Mammary microvascular endothelial cell (primary cell): Measurements from ENCODE around the gene PHF12. TPM values are rescaled to one million over a fixed set of nuclear protein-coding genes. Genes with fewer than 3 reads are reported as not detected.

Experiments
- total RNA-seq: library from RNA; depleted of rRNA; stranded (reverse); fragments of >200 nt; gene quantifications from 2 replicates; pipeline ENCODE4 v1.2.3, GENCODE V29; 2015

Gene PHF12
- total RNA-seq = 15.9 and 23.8 TPM in 2 replicates

DNA sequence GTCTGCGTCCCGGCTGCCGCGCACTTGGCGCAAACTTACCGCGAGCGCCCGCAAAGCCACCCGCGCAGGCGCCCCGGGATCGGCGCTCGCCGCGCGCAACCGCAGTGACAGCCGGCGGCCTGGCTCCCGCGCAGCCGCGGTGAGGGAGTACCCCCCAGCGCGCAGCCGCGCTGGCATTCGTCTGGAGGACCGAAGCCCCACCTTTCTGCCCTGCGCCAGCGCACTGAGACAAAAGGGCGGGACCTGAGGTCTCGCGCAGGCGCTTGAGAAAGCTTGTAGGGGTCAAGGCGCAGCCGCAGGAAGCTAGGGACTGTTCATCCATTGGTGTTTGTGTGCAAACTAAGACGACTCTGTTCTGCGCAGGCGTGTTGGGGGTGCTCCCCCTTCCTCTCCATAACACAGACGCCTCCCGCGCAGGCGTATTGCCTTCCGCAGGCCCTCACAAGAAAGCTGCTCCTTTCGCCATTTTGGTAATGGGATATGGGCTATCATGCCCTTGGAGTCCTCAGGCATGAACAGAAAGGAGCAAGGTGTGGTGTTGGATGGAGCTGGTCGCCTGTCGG, at the start of gene PHF12:
TSS of gene PHF12 (minus strand) at position 91 of the 563 bp plus-strand sequence. CDS start 558 bp downstream, outside the sequence.

DNA sequence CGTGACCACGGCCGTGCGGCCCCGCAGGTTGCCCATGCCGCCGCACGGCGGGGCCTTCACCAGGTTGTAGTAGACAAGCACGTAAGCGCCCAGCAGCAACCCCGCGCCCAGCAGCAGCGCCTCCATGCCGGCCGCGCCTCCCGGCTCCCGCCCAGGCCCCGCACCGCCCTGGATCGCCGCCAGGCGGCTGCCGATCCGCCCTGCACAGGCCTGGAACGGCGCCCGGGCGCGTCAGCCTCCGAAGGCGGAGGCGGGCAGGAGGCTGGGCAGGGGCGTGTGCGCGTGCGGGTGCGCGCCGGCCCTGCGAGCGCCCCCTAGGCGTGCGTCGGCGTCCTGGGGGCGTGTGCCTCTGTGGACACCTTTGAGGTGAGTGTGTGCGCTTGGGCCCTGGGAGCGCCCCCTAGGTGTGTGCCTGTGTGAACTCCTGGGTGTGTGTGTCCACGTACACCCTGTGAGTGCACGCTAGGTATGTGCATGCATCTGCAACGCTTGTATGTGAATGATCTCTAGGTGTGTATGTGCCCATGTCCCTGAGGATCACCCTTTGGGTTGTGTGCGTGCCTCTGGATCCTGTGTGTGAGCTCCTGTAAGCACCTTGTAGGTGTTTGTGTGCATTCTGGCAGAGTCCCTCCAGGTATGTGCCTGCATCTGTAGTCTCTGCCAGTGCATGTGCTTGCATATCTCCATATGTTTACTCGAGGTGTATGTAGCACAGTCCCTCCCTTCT, 48.3 kb downstream of the PHF12 start, which contains the start of gene DHRS13:
TSS of gene DHRS13 (minus strand) at position 261 of the 727 bp plus-strand sequence. CDS start at position 126, 135 bp downstream.

DNA sequence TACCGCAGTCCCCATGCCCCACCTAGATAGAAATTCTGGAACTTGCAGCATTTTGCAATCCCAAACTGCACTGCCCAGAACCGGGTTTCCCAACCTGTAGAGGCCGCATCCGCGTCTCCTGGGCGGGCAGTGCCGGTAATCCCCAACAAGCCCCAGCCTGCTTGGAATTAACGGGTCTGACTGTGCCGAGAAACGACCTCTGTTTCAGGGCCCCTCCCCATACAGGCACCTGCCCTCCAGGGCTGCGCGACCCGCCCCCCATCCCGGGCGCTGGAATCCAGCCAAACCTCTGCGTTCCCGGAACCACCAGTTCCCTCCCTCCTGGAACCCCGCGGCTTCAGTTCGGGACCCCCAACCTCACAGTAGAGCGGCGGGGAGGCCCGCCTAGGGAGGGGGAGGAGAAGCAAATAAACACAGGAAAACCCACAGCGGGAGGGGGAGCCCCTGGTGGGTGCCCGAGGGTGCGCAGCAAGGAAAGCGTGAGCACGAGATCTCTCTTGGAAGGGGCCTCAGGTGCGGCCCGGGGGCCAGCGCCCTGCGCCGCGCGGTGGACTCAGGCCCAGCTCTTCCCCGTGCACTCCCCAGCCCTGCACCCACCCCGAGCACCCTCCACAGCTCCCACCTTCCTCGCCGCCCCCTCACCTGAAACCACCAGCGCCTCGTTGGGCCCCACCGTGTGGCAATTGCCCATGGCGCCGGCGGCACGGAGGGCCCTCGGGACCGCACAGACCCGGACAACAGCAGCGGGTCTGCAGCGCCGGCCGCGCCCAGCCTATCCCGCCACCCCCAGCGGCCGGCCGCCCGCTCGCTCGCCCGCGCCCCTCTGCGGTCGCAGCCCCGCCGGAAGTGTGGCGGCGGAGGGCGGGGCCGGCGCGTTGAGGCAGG, 54.2 kb downstream of the PHF12 start, which contains the start of gene FLOT2:
TSS of gene FLOT2 (minus strand) at position 850 of the 885 bp plus-strand sequence. CDS start at position 691, 159 bp downstream.

Other genes with a start within 250 kb of the PHF12 start
- 0.94 TPM in 1 of 2 replicates, not detected in the other for gene PROCA1, start 239.6 kb downstream of the PHF12 start, total RNA-seq
- gene RAB34, start 233.7 kb downstream of the PHF12 start, total RNA-seq = 64.0 and 66.2 TPM in 2 replicates
- 731 and 742 TPM in 2 replicates for gene RPL23A, start 231.5 kb downstream of the PHF12 start, total RNA-seq
- 2.5 and 3.5 TPM in 2 replicates for gene TLCD1, start 225.3 kb downstream of the PHF12 start, total RNA-seq
- 1.6 and 3.7 TPM in 2 replicates for gene NEK8, start 222.7 kb downstream of the PHF12 start, total RNA-seq
- gene TRAF4, start 207.5 kb downstream of the PHF12 start, total RNA-seq = 25.8 and 29.2 TPM in 2 replicates
- gene FAM222B, start 108.7 kb downstream of the PHF12 start, total RNA-seq = 12.7 and 16.0 TPM in 2 replicates
- 80.0 and 89.4 TPM in 2 replicates for gene ERAL1, start 96.5 kb downstream of the PHF12 start, total RNA-seq
- 108 and 119 TPM in 2 replicates for gene FLOT2, start 53.8 kb downstream of the PHF12 start, total RNA-seq
- 4.8 and 4.9 TPM in 2 replicates for gene DHRS13, start 48.4 kb downstream of the PHF12 start, total RNA-seq
- not detected in 2 replicates for gene SEZ6, start 54.5 kb upstream of the PHF12 start, total RNA-seq
- 0.05 and 0.40 TPM in 2 replicates for gene PIPOX, start 91.6 kb upstream of the PHF12 start, total RNA-seq
- 9.9 and 14.2 TPM in 2 replicates for gene MYO18A, start 228.9 kb upstream of the PHF12 start, total RNA-seq